Measurements from ENCODE around the gene WNK4.

Gene WNK4

GRCh38 chr17:42782166-42783061 is 2.0 kb downstream of the WNK4 start:
- Histone ChIP-seq H2BK120ac (ENCODE audit: low read depth, low read length) (no peak overlapping the region), H2AK5ac (ENCODE audit: low read depth, low read length) (peak overlapping the region; percentile 52), H3K18ac (ENCODE audit: low read length) (no peak overlapping the region), H3K27ac (replicated peaks; ENCODE audit: low read length) (no peak overlapping the region), H2BK5ac (ENCODE audit: low read length) (no peak overlapping the region), H3K4me3 (ENCODE audit: low read length in 2 of 2) (no peak overlapping the region), H2AFZ (ENCODE audit: low read length) (no peak overlapping the region), H3K14ac (ENCODE audit: low read length) (no peak overlapping the region), H3K79me1 (ENCODE audit: low read depth, low read length) (no peaks in the 10 kb centered on the region), H2BK15ac (ENCODE audit: low read length) (peak overlapping the region; percentile 33), H3K4me1 (ENCODE audit: control insufficient read depth in 2 of 2, insufficient read depth in 1 of 2, low read depth in 1 of 2, low read length in 2 of 2) (peaks cover 0 to 9% of the 10 kb centered on the region in 2 donors), H3K9ac (ENCODE audit: low read depth, low read length, poor library complexity) (peak overlapping the region; percentile 50), H3K36me3 (replicated peaks in 1 of 2; ENCODE audit: control insufficient read depth in 2 of 2, insufficient read depth in 2 of 2, low read length in 2 of 2) (peaks cover 11 to 27% of the 10 kb centered on the region in 2 donors), H2BK12ac (ENCODE audit: low read length) (no peak overlapping the region), H4K8ac (ENCODE audit: low read depth, low read length) (no peak overlapping the region), H3K23ac (ENCODE audit: low read depth, low read length, poor library complexity) (peak overlapping the region; percentile 65), H3K27me3 (ENCODE audit: control insufficient read depth in 3 of 3, insufficient read depth in 3 of 3, low read depth in 1 of 3, low read length in 3 of 3) (peaks cover 0 to 25% (median 8%) of the 10 kb centered on the region in 3 experiments), H3K4ac (ENCODE audit: low read length) (peak overlapping the region; percentile 23), H4K91ac (ENCODE audit: low read depth, low read length, poor library complexity) (peak overlapping the region; percentile 22), H3K9me3 (replicated peaks in 1 of 2; ENCODE audit: control insufficient read depth in 2 of 2, insufficient read depth in 1 of 2, low read depth in 1 of 2, low read length in 2 of 2) (no peaks in the 10 kb centered on the region), H3K4me2 (ENCODE audit: insufficient read depth, low read length, poor library complexity, severe bottlenecking) (no peak overlapping the region)
- WGBS, 2 donors (ENCODE audit: extremely low coverage in 2 of 2, insufficient read length in 2 of 2, insufficient replicate concordance in 1 of 2) = no CpG with 5 or more reads among the region's 29 CpGs
- DNase-seq (ENCODE audit: low spot score) = no peak

GRCh38 chr17:42783062-42783790 is 2.8 kb downstream of the WNK4 start:
- H4K8ac ChIP-seq (ENCODE audit: low read depth, low read length) = peak overlapping the region; percentile 30
- no peaks in the 10 kb centered on the region for H3K79me1 ChIP-seq (ENCODE audit: low read depth, low read length)
- H3K18ac ChIP-seq (ENCODE audit: low read length) = no peak overlapping the region
- no peak overlapping the region for H3K14ac ChIP-seq (ENCODE audit: low read length)
- no peak overlapping the region for H2AK5ac ChIP-seq (ENCODE audit: low read depth, low read length)
- no peak overlapping the region for H3K9ac ChIP-seq (ENCODE audit: low read depth, low read length, poor library complexity)
- H3K36me3 ChIP-seq (replicated peaks in 1 of 2; ENCODE audit: control insufficient read depth in 2 of 2, insufficient read depth in 2 of 2, low read length in 2 of 2) = peaks cover 6 to 20% of the 10 kb centered on the region in 2 donors
- H2BK5ac ChIP-seq (ENCODE audit: low read length) = no peak overlapping the region
- H2BK12ac ChIP-seq (ENCODE audit: low read length) = no peak overlapping the region
- no CpG with 5 or more reads among the region's 9 CpGs for WGBS, 2 donors (ENCODE audit: extremely low coverage in 2 of 2, insufficient read length in 2 of 2, insufficient replicate concordance in 1 of 2)
- no peak overlapping the region for H2BK120ac ChIP-seq (ENCODE audit: low read depth, low read length)
- no peak overlapping the region for H2AFZ ChIP-seq (ENCODE audit: low read length)
- no peak overlapping the region for H3K23ac ChIP-seq (ENCODE audit: low read depth, low read length, poor library complexity)
- peak overlapping the region; percentile 22 for H4K91ac ChIP-seq (ENCODE audit: low read depth, low read length, poor library complexity)
- DNase-seq (ENCODE audit: low spot score) = no peak
- H3K27me3 ChIP-seq (ENCODE audit: control insufficient read depth in 3 of 3, insufficient read depth in 3 of 3, low read depth in 1 of 3, low read length in 3 of 3) = peaks cover 0 to 25% (median 8%) of the 10 kb centered on the region in 3 experiments
- H3K4me3 ChIP-seq (ENCODE audit: low read length in 2 of 2) = no peak overlapping the region
- no peak overlapping the region for H3K4me2 ChIP-seq (ENCODE audit: insufficient read depth, low read length, poor library complexity, severe bottlenecking)
- H3K27ac ChIP-seq (replicated peaks; ENCODE audit: low read length) = no peak overlapping the region
- no peak overlapping the region for H3K4ac ChIP-seq (ENCODE audit: low read length)
- peaks cover 0 to 9% of the 10 kb centered on the region in 2 donors for H3K4me1 ChIP-seq (ENCODE audit: control insufficient read depth in 2 of 2, insufficient read depth in 1 of 2, low read depth in 1 of 2, low read length in 2 of 2)
- peak overlapping the region; percentile 33 for H2BK15ac ChIP-seq (ENCODE audit: low read length)
- no peaks in the 10 kb centered on the region for H3K9me3 ChIP-seq (replicated peaks in 1 of 2; ENCODE audit: control insufficient read depth in 2 of 2, insufficient read depth in 1 of 2, low read depth in 1 of 2, low read length in 2 of 2)

GRCh38 chr17:42783791-42784138 is 3.4 kb downstream of the WNK4 start:
- H4K8ac ChIP-seq (ENCODE audit: low read depth, low read length) = no peak overlapping the region
- H3K9ac ChIP-seq (ENCODE audit: low read depth, low read length, poor library complexity) = no peak overlapping the region

GRCh38 chr17:42784409-42784808 is 4.0 kb downstream of the WNK4 start:
- Histone ChIP-seq H2BK120ac (ENCODE audit: low read depth, low read length) (no peak overlapping the region), H3K36me3 (replicated peaks in 1 of 2; ENCODE audit: control insufficient read depth in 2 of 2, insufficient read depth in 2 of 2, low read length in 2 of 2) (peaks cover 2 to 8% of the 10 kb centered on the region in 2 donors), H3K14ac (ENCODE audit: low read length) (peak overlapping the region; percentile 47), H3K27ac (replicated peaks; ENCODE audit: low read length) (no peak overlapping the region), H3K9me3 (replicated peaks in 1 of 2; ENCODE audit: control insufficient read depth in 2 of 2, insufficient read depth in 1 of 2, low read depth in 1 of 2, low read length in 2 of 2) (no peaks in the 10 kb centered on the region), H2BK5ac (ENCODE audit: low read length) (no peak overlapping the region), H3K18ac (ENCODE audit: low read length) (no peak overlapping the region), H3K9ac (ENCODE audit: low read depth, low read length, poor library complexity) (no peak overlapping the region), H3K4ac (ENCODE audit: low read length) (no peak overlapping the region), H3K27me3 (ENCODE audit: control insufficient read depth in 3 of 3, insufficient read depth in 3 of 3, low read depth in 1 of 3, low read length in 3 of 3) (peaks cover 0 to 25% (median 8%) of the 10 kb centered on the region in 3 experiments), H2BK12ac (ENCODE audit: low read length) (no peak overlapping the region), H3K23ac (ENCODE audit: low read depth, low read length, poor library complexity) (no peak overlapping the region), H2AK5ac (ENCODE audit: low read depth, low read length) (no peak overlapping the region), H3K4me1 (ENCODE audit: control insufficient read depth in 2 of 2, insufficient read depth in 1 of 2, low read depth in 1 of 2, low read length in 2 of 2) (peaks cover 0 to 9% of the 10 kb centered on the region in 2 donors), H3K4me2 (ENCODE audit: insufficient read depth, low read length, poor library complexity, severe bottlenecking) (no peak overlapping the region), H4K91ac (ENCODE audit: low read depth, low read length, poor library complexity) (no peak overlapping the region), H2AFZ (ENCODE audit: low read length) (no peak overlapping the region), H2BK15ac (ENCODE audit: low read length) (no peak overlapping the region), H3K4me3 (ENCODE audit: low read length in 2 of 2) (no peak overlapping the region), H3K79me1 (ENCODE audit: low read depth, low read length) (no peaks in the 10 kb centered on the region), H4K8ac (ENCODE audit: low read depth, low read length) (no peak overlapping the region)
- no peak for DNase-seq (ENCODE audit: low spot score)
- WGBS, 2 donors (ENCODE audit: extremely low coverage in 2 of 2, insufficient read length in 2 of 2, insufficient replicate concordance in 1 of 2) = no CpG with 5 or more reads among the region's 25 CpGs

More at GRCh38 chr17:42783791-42784138, 3.4 kb downstream of the WNK4 start:
- WGBS, 2 donors (ENCODE audit: extremely low coverage in 2 of 2, insufficient read length in 2 of 2, insufficient replicate concordance in 1 of 2) = no CpG with 5 or more reads among the region's 22 CpGs
- Histone ChIP-seq H3K4me1 (ENCODE audit: control insufficient read depth in 2 of 2, insufficient read depth in 1 of 2, low read depth in 1 of 2, low read length in 2 of 2) (peaks cover 0 to 9% of the 10 kb centered on the region in 2 donors), H3K79me1 (ENCODE audit: low read depth, low read length) (no peaks in the 10 kb centered on the region), H4K91ac (ENCODE audit: low read depth, low read length, poor library complexity) (no peak overlapping the region), H3K27ac (replicated peaks; ENCODE audit: low read length) (no peak overlapping the region), H2BK12ac (ENCODE audit: low read length) (no peak overlapping the region), H3K23ac (ENCODE audit: low read depth, low read length, poor library complexity) (no peak overlapping the region), H3K4me3 (ENCODE audit: low read length in 2 of 2) (no peak overlapping the region), H3K14ac (ENCODE audit: low read length) (no peak overlapping the region), H2AK5ac (ENCODE audit: low read depth, low read length) (no peak overlapping the region), H2BK120ac (ENCODE audit: low read depth, low read length) (no peak overlapping the region), H3K18ac (ENCODE audit: low read length) (no peak overlapping the region), H2BK5ac (ENCODE audit: low read length) (no peak overlapping the region), H3K36me3 (replicated peaks in 1 of 2; ENCODE audit: control insufficient read depth in 2 of 2, insufficient read depth in 2 of 2, low read length in 2 of 2) (peaks cover 6 to 14% of the 10 kb centered on the region in 2 donors), H3K4ac (ENCODE audit: low read length) (no peak overlapping the region), H3K9me3 (replicated peaks in 1 of 2; ENCODE audit: control insufficient read depth in 2 of 2, insufficient read depth in 1 of 2, low read depth in 1 of 2, low read length in 2 of 2) (no peaks in the 10 kb centered on the region), H2AFZ (ENCODE audit: low read length) (no peak overlapping the region), H3K27me3 (ENCODE audit: control insufficient read depth in 3 of 3, insufficient read depth in 3 of 3, low read depth in 1 of 3, low read length in 3 of 3) (peaks cover 0 to 25% (median 8%) of the 10 kb centered on the region in 3 experiments), H3K4me2 (ENCODE audit: insufficient read depth, low read length, poor library complexity, severe bottlenecking) (no peak overlapping the region), H2BK15ac (ENCODE audit: low read length) (no peak overlapping the region)
- DNase-seq (ENCODE audit: low spot score) = no peak

Measured in neuronal stem cell (in vitro differentiated cells).